ENCODE measurements around the gene FHIT. TPM values are rescaled to one million over a fixed set of nuclear protein-coding genes. Genes with fewer than 3 reads are reported as not detected.

FHIT gene
- total and polyA plus RNA-seq, 10 of the 15 experiments (the other 5 are each of a cell fraction or from before 2014, with no cell fraction given), result 4.2 to 14.9 (median 9.4) TPM

DNA sequence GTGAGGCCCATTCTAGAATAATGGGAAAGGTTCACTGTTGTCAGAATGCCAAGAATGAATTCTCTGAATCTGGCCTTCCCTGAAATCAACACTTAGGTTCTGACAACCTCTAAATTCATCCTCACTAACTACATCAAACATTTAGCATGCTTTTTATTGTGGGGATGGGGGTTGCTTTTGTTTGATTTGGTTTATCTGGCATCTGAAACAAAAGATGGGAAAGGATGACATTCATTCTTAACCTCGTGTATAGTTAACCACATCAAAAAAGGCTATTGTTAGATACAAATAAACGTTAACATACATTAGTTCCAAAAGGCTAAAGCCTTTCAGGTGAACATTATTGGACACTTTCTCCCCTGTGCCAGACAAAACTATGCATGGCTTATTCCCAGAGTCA is 357.3 kb downstream of the FHIT start:
- no peaks in the 10 kb centered on the region for H3K79me2 ChIP-seq (ENCODE audit: control insufficient read depth, insufficient read depth, low read length)
- no peak overlapping the region for H3K9ac ChIP-seq (ENCODE audit: control insufficient read depth, insufficient read depth, low read length)
- BruUV-seq (replicated peaks), result no TSS peak
- ChIA-PET SMC1A (ENCODE audit: uncharacterized antibody, unreplicated experiment) (no interaction called here), CTCF (no interaction called here), RAD21 (ENCODE audit: unreplicated experiment) (no interaction called here), POLR2A (no interaction called here)
- H3K4me1 ChIP-seq (ENCODE audit: control insufficient read depth, insufficient read depth, low read length), result no peaks in the 10 kb centered on the region
- no peak overlapping the region for H2AFZ ChIP-seq (ENCODE audit: control insufficient read depth, low read depth, low read length)
- no peaks in the 10 kb centered on the region for H3K27me3 ChIP-seq (replicated peaks in 1 of 2; ENCODE audit: control insufficient read depth in 2 of 2, insufficient read depth in 2 of 2, low read length in 1 of 2)
- H3K27ac ChIP-seq (ENCODE audit: control insufficient read depth, insufficient read depth), result no peak overlapping the region
- 0% methylated on average over 2 of the region's 2 CpGs for WGBS (ENCODE audit: insufficient coverage, insufficient replicate concordance, low lambda C conversion rate, missing lambda C conversion rate)
- no peaks in the 10 kb centered on the region for H3K9me3 ChIP-seq (replicated peaks; ENCODE audit: control insufficient read depth, insufficient read depth, low read length)
- intact Hi-C loops (cut with micrococcal nuclease; ENCODE audit: unreplicated experiment) (no loop called here), in situ Hi-C loops (cut with MboI) (no loop called here)
- H3K36me3 ChIP-seq (ENCODE audit: control insufficient read depth in 2 of 2, insufficient read depth in 2 of 2, low read length in 1 of 2), result no peaks in the 10 kb centered on the region
- no peak overlapping the region for H3K4me2 ChIP-seq (ENCODE audit: control insufficient read depth, insufficient read depth)
- no peak for ATAC-seq
- no peak overlapping the region for H3K4me3 ChIP-seq
- FAIRE-seq, result no peak
- H4K20me1 ChIP-seq (ENCODE audit: control insufficient read depth, insufficient read depth), result no peaks in the 10 kb centered on the region
- DNase-seq (ENCODE audit: low read depth, low spot score), result no peak
- TF ChIP-seq SMC3 (IDR thresholded peaks at IDR 0.05; ENCODE audit: borderline replicate concordance, low read length) (no peak), TARDBP (IDR thresholded peaks at IDR 0.05; ENCODE audit: borderline replicate concordance) (no peak), PAX8 (IDR thresholded peaks at IDR 0.05) (no peak), RELA (IDR thresholded peaks at IDR 0.05; ENCODE audit: borderline replicate concordance, partially characterized antibody) (no peak), KDM1A (IDR thresholded peaks at IDR 0.05; ENCODE audit: borderline replicate concordance) (no peak), TCF12 (IDR thresholded peaks at IDR 0.05; ENCODE audit: low read depth, low read length) (no peak), ASH2L (IDR thresholded peaks at IDR 0.05; ENCODE audit: borderline replicate concordance, low read depth) (no peak), ETV6 (conservative IDR thresholded peaks at IDR 0.05 in 1 of 2, IDR thresholded peaks at IDR 0.05 in 1 of 2; ENCODE audit: borderline replicate concordance in 1 of 2, low read depth in 1 of 2) (no peak), SPI1 (IDR thresholded peaks at IDR 0.05; ENCODE audit: borderline replicate concordance, insufficient read depth, low read depth, low read length) (no peak), EGR1 (IDR thresholded peaks at IDR 0.05; ENCODE audit: borderline replicate concordance in 1 of 2, low read depth in 2 of 2, low read length in 2 of 2) (no peak), POU2F2 (IDR thresholded peaks at IDR 0.05; ENCODE audit: borderline replicate concordance, low read depth, low read length) (no peak), ZNF217 (IDR thresholded peaks at IDR 0.05) (no peak), MEF2A (IDR thresholded peaks at IDR 0.05; ENCODE audit: insufficient read depth, low read depth, low read length) (no peak), CHD1 (IDR thresholded peaks at IDR 0.05; ENCODE audit: low read depth, low read length) (no peak)
- TF ChIP-seq, protein P1, sequence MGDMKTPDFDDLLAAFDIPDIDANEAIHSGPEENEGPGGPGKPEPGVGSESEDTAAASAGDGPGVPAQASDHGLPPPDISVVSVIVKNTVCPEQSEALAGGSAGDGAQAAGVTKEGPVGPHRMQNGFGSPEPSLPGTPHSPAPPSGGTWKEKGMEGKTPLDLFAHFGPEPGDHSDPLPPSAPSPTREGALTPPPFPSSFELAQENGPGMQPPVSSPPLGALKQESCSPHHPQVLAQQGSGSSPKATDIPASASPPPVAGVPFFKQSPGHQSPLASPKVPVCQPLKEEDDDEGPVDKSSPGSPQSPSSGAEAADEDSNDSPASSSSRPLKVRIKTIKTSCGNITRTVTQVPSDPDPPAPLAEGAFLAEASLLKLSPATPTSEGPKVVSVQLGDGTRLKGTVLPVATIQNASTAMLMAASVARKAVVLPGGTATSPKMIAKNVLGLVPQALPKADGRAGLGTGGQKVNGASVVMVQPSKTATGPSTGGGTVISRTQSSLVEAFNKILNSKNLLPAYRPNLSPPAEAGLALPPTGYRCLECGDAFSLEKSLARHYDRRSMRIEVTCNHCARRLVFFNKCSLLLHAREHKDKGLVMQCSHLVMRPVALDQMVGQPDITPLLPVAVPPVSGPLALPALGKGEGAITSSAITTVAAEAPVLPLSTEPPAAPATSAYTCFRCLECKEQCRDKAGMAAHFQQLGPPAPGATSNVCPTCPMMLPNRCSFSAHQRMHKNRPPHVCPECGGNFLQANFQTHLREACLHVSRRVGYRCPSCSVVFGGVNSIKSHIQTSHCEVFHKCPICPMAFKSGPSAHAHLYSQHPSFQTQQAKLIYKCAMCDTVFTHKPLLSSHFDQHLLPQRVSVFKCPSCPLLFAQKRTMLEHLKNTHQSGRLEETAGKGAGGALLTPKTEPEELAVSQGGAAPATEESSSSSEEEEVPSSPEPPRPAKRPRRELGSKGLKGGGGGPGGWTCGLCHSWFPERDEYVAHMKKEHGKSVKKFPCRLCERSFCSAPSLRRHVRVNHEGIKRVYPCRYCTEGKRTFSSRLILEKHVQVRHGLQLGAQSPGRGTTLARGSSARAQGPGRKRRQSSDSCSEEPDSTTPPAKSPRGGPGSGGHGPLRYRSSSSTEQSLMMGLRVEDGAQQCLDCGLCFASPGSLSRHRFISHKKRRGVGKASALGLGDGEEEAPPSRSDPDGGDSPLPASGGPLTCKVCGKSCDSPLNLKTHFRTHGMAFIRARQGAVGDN (IDR thresholded peaks at IDR 0.05), result no peak
- TF ChIP-seq, protein P2, sequence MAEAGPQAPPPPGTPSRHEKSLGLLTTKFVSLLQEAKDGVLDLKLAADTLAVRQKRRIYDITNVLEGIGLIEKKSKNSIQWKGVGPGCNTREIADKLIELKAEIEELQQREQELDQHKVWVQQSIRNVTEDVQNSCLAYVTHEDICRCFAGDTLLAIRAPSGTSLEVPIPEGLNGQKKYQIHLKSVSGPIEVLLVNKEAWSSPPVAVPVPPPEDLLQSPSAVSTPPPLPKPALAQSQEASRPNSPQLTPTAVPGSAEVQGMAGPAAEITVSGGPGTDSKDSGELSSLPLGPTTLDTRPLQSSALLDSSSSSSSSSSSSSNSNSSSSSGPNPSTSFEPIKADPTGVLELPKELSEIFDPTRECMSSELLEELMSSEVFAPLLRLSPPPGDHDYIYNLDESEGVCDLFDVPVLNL (IDR thresholded peaks at IDR 0.05; ENCODE audit: low read depth, low read length), result no peak
- TF ChIP-seq, protein P3, sequence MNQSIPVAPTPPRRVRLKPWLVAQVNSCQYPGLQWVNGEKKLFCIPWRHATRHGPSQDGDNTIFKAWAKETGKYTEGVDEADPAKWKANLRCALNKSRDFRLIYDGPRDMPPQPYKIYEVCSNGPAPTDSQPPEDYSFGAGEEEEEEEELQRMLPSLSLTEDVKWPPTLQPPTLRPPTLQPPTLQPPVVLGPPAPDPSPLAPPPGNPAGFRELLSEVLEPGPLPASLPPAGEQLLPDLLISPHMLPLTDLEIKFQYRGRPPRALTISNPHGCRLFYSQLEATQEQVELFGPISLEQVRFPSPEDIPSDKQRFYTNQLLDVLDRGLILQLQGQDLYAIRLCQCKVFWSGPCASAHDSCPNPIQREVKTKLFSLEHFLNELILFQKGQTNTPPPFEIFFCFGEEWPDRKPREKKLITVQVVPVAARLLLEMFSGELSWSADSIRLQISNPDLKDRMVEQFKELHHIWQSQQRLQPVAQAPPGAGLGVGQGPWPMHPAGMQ (IDR thresholded peaks at IDR 0.05; ENCODE audit: borderline replicate concordance), result no peak
